ENCODE data around the gene COPS3. TPM values are rescaled to one million over a fixed set of nuclear protein-coding genes. Genes with fewer than 3 reads are reported as not detected.

The COPS3 gene
- polyA plus RNA-seq, 1 donor from 2014 or later = 213 TPM

GRCh38 chr17:17216236-17216635, 64.8 kb downstream of the COPS3 start:
- H3K36me3 ChIP-seq (ENCODE audit: insufficient read depth, low read length) = no peaks in the 10 kb centered on the region
- no peaks in the 10 kb centered on the region for H3K9me3 ChIP-seq (ENCODE audit: low read length)
- H3K79me2 ChIP-seq (replicated peaks; ENCODE audit: insufficient read depth, low read length) = no peaks in the 10 kb centered on the region
- no peak overlapping the region for H3K27ac ChIP-seq (ENCODE audit: low read length)
- no peak overlapping the region for H3K4me2 ChIP-seq (ENCODE audit: low read length)
- H2AFZ ChIP-seq (ENCODE audit: low read depth, low read length) = no peak overlapping the region
- no peak for TF ChIP-seq SMC3 (conservative IDR thresholded peaks at IDR 0.05; ENCODE audit: poor library complexity)
- TF ChIP-seq EP300 (conservative IDR thresholded peaks at IDR 0.05; ENCODE audit: poor library complexity, severe bottlenecking) = no peak
- TF ChIP-seq, protein P1, sequence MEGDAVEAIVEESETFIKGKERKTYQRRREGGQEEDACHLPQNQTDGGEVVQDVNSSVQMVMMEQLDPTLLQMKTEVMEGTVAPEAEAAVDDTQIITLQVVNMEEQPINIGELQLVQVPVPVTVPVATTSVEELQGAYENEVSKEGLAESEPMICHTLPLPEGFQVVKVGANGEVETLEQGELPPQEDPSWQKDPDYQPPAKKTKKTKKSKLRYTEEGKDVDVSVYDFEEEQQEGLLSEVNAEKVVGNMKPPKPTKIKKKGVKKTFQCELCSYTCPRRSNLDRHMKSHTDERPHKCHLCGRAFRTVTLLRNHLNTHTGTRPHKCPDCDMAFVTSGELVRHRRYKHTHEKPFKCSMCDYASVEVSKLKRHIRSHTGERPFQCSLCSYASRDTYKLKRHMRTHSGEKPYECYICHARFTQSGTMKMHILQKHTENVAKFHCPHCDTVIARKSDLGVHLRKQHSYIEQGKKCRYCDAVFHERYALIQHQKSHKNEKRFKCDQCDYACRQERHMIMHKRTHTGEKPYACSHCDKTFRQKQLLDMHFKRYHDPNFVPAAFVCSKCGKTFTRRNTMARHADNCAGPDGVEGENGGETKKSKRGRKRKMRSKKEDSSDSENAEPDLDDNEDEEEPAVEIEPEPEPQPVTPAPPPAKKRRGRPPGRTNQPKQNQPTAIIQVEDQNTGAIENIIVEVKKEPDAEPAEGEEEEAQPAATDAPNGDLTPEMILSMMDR (IDR thresholded peaks at IDR 0.05; ENCODE audit: poor library complexity, severe bottlenecking) = no peak
- TF ChIP-seq TAF1 (IDR thresholded peaks at IDR 0.05; ENCODE audit: low read depth) = no peak
- no peak for TF ChIP-seq RAD21 (conservative IDR thresholded peaks at IDR 0.05)
- TF ChIP-seq POLR2AphosphoS5 (IDR thresholded peaks at IDR 0.05) = no peak
- TF ChIP-seq EZH2 (IDR thresholded peaks at IDR 0.05; ENCODE audit: borderline replicate concordance, insufficient read depth, low read length, poor library complexity, severe bottlenecking) = no peak
- no peak for TF ChIP-seq MXI1 (conservative IDR thresholded peaks at IDR 0.05; ENCODE audit: poor library complexity, severe bottlenecking)
- TF ChIP-seq, protein P2, sequence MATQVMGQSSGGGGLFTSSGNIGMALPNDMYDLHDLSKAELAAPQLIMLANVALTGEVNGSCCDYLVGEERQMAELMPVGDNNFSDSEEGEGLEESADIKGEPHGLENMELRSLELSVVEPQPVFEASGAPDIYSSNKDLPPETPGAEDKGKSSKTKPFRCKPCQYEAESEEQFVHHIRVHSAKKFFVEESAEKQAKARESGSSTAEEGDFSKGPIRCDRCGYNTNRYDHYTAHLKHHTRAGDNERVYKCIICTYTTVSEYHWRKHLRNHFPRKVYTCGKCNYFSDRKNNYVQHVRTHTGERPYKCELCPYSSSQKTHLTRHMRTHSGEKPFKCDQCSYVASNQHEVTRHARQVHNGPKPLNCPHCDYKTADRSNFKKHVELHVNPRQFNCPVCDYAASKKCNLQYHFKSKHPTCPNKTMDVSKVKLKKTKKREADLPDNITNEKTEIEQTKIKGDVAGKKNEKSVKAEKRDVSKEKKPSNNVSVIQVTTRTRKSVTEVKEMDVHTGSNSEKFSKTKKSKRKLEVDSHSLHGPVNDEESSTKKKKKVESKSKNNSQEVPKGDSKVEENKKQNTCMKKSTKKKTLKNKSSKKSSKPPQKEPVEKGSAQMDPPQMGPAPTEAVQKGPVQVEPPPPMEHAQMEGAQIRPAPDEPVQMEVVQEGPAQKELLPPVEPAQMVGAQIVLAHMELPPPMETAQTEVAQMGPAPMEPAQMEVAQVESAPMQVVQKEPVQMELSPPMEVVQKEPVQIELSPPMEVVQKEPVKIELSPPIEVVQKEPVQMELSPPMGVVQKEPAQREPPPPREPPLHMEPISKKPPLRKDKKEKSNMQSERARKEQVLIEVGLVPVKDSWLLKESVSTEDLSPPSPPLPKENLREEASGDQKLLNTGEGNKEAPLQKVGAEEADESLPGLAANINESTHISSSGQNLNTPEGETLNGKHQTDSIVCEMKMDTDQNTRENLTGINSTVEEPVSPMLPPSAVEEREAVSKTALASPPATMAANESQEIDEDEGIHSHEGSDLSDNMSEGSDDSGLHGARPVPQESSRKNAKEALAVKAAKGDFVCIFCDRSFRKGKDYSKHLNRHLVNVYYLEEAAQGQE (IDR thresholded peaks at IDR 0.05; ENCODE audit: borderline replicate concordance) = no peak
- no peak overlapping the region for H3K9ac ChIP-seq (ENCODE audit: low read length)
- H3K27me3 ChIP-seq (ENCODE audit: insufficient read depth, low read depth, low read length) = no peaks in the 10 kb centered on the region
- H3K4me3 ChIP-seq (ENCODE audit: low read length) = no peak overlapping the region
- H4K20me1 ChIP-seq (ENCODE audit: insufficient read depth) = no peaks in the 10 kb centered on the region
- H3F3A ChIP-seq (ENCODE audit: insufficient read depth, low read length, poor library complexity, severe bottlenecking) = no peaks in the 10 kb centered on the region
- H3K9me2 ChIP-seq (ENCODE audit: insufficient read depth, low read length) = no peaks in the 10 kb centered on the region

DNA sequence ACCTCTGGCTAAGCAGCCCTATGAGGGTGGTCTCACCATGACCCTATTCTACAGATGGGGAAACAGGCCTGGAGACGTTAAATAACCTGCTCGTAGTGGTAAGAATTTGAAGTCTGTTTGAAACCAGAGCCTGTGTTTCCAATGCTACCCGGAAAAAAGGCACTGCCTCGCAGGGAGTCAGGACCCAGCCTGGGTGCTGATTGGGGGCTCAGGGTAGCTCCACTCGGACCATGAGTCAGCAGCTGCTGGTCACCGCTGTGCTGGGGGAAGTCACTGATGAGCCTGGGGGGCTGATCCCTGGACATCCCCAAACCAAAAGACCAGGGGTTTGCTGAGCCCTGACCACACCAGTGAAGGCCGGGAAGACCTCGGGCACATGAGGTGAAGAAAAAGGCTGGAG, 65.5 kb downstream of the COPS3 start:
- Histone ChIP-seq H3K36me3 (ENCODE audit: insufficient read depth, low read length) (no peaks in the 10 kb centered on the region), H3K27ac (ENCODE audit: low read length) (no peak overlapping the region)

More for the DNA sequence above, 65.5 kb downstream of the COPS3 start:
- no peaks in the 10 kb centered on the region for H3K9me2 ChIP-seq (ENCODE audit: insufficient read depth, low read length)
- no peak overlapping the region for H2AFZ ChIP-seq (ENCODE audit: low read depth, low read length)
- H3K9ac ChIP-seq (ENCODE audit: low read length) = no peak overlapping the region
- no peaks in the 10 kb centered on the region for H3K9me3 ChIP-seq (ENCODE audit: low read length)
- H3K79me2 ChIP-seq (replicated peaks; ENCODE audit: insufficient read depth, low read length) = no peaks in the 10 kb centered on the region
- no peaks in the 10 kb centered on the region for H4K20me1 ChIP-seq (ENCODE audit: insufficient read depth)
- no peak overlapping the region for H3K4me2 ChIP-seq (ENCODE audit: low read length)
- no peak overlapping the region for H3K4me3 ChIP-seq (ENCODE audit: low read length)
- no peak for TF ChIP-seq POLR2AphosphoS5 (IDR thresholded peaks at IDR 0.05)
- TF ChIP-seq TAF1 (IDR thresholded peaks at IDR 0.05; ENCODE audit: low read depth) = no peak
- no peak for TF ChIP-seq EZH2 (IDR thresholded peaks at IDR 0.05; ENCODE audit: borderline replicate concordance, insufficient read depth, low read length, poor library complexity, severe bottlenecking)
- TF ChIP-seq SMC3 (conservative IDR thresholded peaks at IDR 0.05; ENCODE audit: poor library complexity) = no peak
- no peak for TF ChIP-seq EP300 (conservative IDR thresholded peaks at IDR 0.05; ENCODE audit: poor library complexity, severe bottlenecking)
- TF ChIP-seq MXI1 (conservative IDR thresholded peaks at IDR 0.05; ENCODE audit: poor library complexity, severe bottlenecking) = no peak
- TF ChIP-seq, protein P1 (IDR thresholded peaks at IDR 0.05; ENCODE audit: poor library complexity, severe bottlenecking) = no peak
- TF ChIP-seq RAD21 (conservative IDR thresholded peaks at IDR 0.05) = no peak
- TF ChIP-seq, protein P2 (IDR thresholded peaks at IDR 0.05; ENCODE audit: borderline replicate concordance) = no peak
- H3F3A ChIP-seq (ENCODE audit: insufficient read depth, low read length, poor library complexity, severe bottlenecking) = no peaks in the 10 kb centered on the region
- H3K27me3 ChIP-seq (ENCODE audit: insufficient read depth, low read depth, low read length) = no peaks in the 10 kb centered on the region
